ENCODE results near the gene MEMO1. TPM values are rescaled to one million over a fixed set of nuclear protein-coding genes. Genes with fewer than 3 reads are reported as not detected.
"Not testable (repeated sequence)": the region's sequence is repeated elsewhere in the genome, so short reads cannot be mapped to it uniquely, and the experiment has no call there.

MEMO1 gene
- total RNA-seq, 2 donors from 2014 or later = 20.9 to 26.1 TPM

- no peak for DNase-seq (ENCODE audit: low spot score)
- Histone ChIP-seq H3K9me3 (no peaks in the 10 kb centered on the region), H3K4me3 (no peak overlapping the region), H3K27me3 (no peaks in the 10 kb centered on the region), H3K4me1 (no peaks in the 10 kb centered on the region), H3K27ac (no peak overlapping the region), H3K36me3 (no peaks in the 10 kb centered on the region)
- TF ChIP-seq CTCF (IDR thresholded peaks at IDR 0.05) = no peak
Observed at GRCh38 chr2:31957354-31958139, 53.3 kb downstream of the MEMO1 start.

- not testable (repeated sequence) for H3K27ac ChIP-seq; DNase-seq (ENCODE audit: low spot score); H3K9me3 ChIP-seq; H3K36me3 ChIP-seq; H3K4me1 ChIP-seq; H3K4me3 ChIP-seq; H3K27me3 ChIP-seq
Observed at GRCh38 chr2:31956934-31957333, 53.9 kb downstream of the MEMO1 start.

GRCh38 chr2:31956312-31956711 lies 54.5 kb downstream of the MEMO1 start:
- H3K27ac ChIP-seq = no peak overlapping the region
- H3K27me3 ChIP-seq = no peaks in the 10 kb centered on the region
- no peaks in the 10 kb centered on the region for H3K36me3 ChIP-seq
- H3K4me1 ChIP-seq = no peaks in the 10 kb centered on the region
- no peak for TF ChIP-seq CTCF (IDR thresholded peaks at IDR 0.05)
- no peaks in the 10 kb centered on the region for H3K9me3 ChIP-seq
- H3K4me3 ChIP-seq = no peak overlapping the region
- DNase-seq (ENCODE audit: low spot score) = no peak

- DNase-seq (ENCODE audit: low spot score); H3K9me3 ChIP-seq; H3K4me3 ChIP-seq; H3K27me3 ChIP-seq; H3K4me1 ChIP-seq; H3K36me3 ChIP-seq; H3K27ac ChIP-seq: not testable (repeated sequence)
Observed at GRCh38 chr2:31953095-31953494, 57.7 kb downstream of the MEMO1 start.

- no peaks in the 10 kb centered on the region for H3K4me1 ChIP-seq
- TF ChIP-seq CTCF (IDR thresholded peaks at IDR 0.05) = no peak
- H3K36me3 ChIP-seq = no peaks in the 10 kb centered on the region
- H3K9me3 ChIP-seq = no peaks in the 10 kb centered on the region
- H3K27me3 ChIP-seq = no peaks in the 10 kb centered on the region
- no peak overlapping the region for H3K27ac ChIP-seq
- no peak overlapping the region for H3K4me3 ChIP-seq
- DNase-seq (ENCODE audit: low spot score) = no peak
Observed at GRCh38 chr2:31950946-31951562, 59.8 kb downstream of the MEMO1 start.

GRCh38 chr2:31947871-31948270 lies 62.9 kb downstream of the MEMO1 start:
- no peak for TF ChIP-seq CTCF (IDR thresholded peaks at IDR 0.05)
- peaks cover 3% of the 10 kb centered on the region for H3K36me3 ChIP-seq
- H3K4me1 ChIP-seq = peaks cover 0 to 7% of the 10 kb centered on the region in 2 donors
- no peaks in the 10 kb centered on the region for H3K27me3 ChIP-seq
- H3K4me3 ChIP-seq = no peak overlapping the region
- no peaks in the 10 kb centered on the region for H3K9me3 ChIP-seq
- no peak for DNase-seq (ENCODE audit: low spot score)
- H3K27ac ChIP-seq = no peak overlapping the region
